ENCODE measurements around the gene NIBAN1. TPM values are rescaled to one million over a fixed set of nuclear protein-coding genes. Genes with fewer than 3 reads are reported as not detected.

Gene NIBAN1
- total and polyA plus RNA-seq, 3 donors from 2014 or later = 2.4 to 12.4 (median 4.0) TPM

GRCh38 chr1:184941735-184942134 is 32.6 kb downstream of the NIBAN1 start:
- DNase-seq = no peak
- TF ChIP-seq POLR2A (IDR thresholded peaks at IDR 0.05) = no peak
- no peak for TF ChIP-seq CTCF (IDR thresholded peaks at IDR 0.05)
- Histone ChIP-seq H3K27ac (no peak overlapping the region), H3K4me1 (no peaks in the 10 kb centered on the region), H3K9me3 (no peaks in the 10 kb centered on the region), H3K4me3 (no peak overlapping the region), H3K27me3 (no peaks in the 10 kb centered on the region), H3K36me3 (ENCODE audit: low read depth, missing control alignments) (no peaks in the 10 kb centered on the region)
- intact Hi-C loops (cut with DNase I; ENCODE audit: low total_unique reads) = no loop called here
- WGBS, 2 donors = 78 to 85% methylated on average over 3 of the region's 3 CpGs

- no peaks in the 10 kb centered on the region for H3K4me1 ChIP-seq
- 86 to 96% methylated on average over 2 of the region's 2 CpGs for WGBS, 2 donors
- intact Hi-C loops (cut with DNase I; ENCODE audit: low total_unique reads) = no loop called here
Measured at GRCh38 chr1:184941410-184941733, 32.9 kb downstream of the NIBAN1 start.

GRCh38 chr1:184940694-184941409 is 33.5 kb downstream of the NIBAN1 start:
- intact Hi-C loops (cut with DNase I; ENCODE audit: low total_unique reads) = no loop called here
- TF ChIP-seq POLR2A (IDR thresholded peaks at IDR 0.05) (no peak), CTCF (IDR thresholded peaks at IDR 0.05) (no peak)
- Histone ChIP-seq H3K27me3 (no peaks in the 10 kb centered on the region), H3K27ac (no peak overlapping the region), H3K4me3 (no peak overlapping the region), H3K4me1 (no peaks in the 10 kb centered on the region), H3K36me3 (ENCODE audit: low read depth, missing control alignments) (no peaks in the 10 kb centered on the region), H3K9me3 (no peaks in the 10 kb centered on the region)
- DNase-seq = no peak
- 94 to 96% methylated on average over 8 of the region's 8 CpGs for WGBS, 2 donors

More at GRCh38 chr1:184941410-184941733, 32.9 kb downstream of the NIBAN1 start:
- H3K27ac ChIP-seq = no peak overlapping the region
- DNase-seq = no peak
- H3K27me3 ChIP-seq = no peaks in the 10 kb centered on the region
- H3K36me3 ChIP-seq (ENCODE audit: low read depth, missing control alignments) = no peaks in the 10 kb centered on the region
- H3K9me3 ChIP-seq = no peaks in the 10 kb centered on the region
- no peak overlapping the region for H3K4me3 ChIP-seq
- no peak for TF ChIP-seq CTCF (IDR thresholded peaks at IDR 0.05)
- TF ChIP-seq POLR2A (IDR thresholded peaks at IDR 0.05) = no peak

GRCh38 chr1:184940226-184940625 is 34.1 kb downstream of the NIBAN1 start:
- no peaks in the 10 kb centered on the region for H3K27me3 ChIP-seq
- no peaks in the 10 kb centered on the region for H3K4me1 ChIP-seq
- no peak overlapping the region for H3K27ac ChIP-seq
- TF ChIP-seq CTCF (IDR thresholded peaks at IDR 0.05) = no peak
- TF ChIP-seq POLR2A (IDR thresholded peaks at IDR 0.05) = no peak
- DNase-seq = no peak
- WGBS, 2 donors = 94 to 97% methylated on average over 2 of the region's 2 CpGs
- no peaks in the 10 kb centered on the region for H3K9me3 ChIP-seq
- H3K4me3 ChIP-seq = no peak overlapping the region
- H3K36me3 ChIP-seq (ENCODE audit: low read depth, missing control alignments) = no peaks in the 10 kb centered on the region
- intact Hi-C loops (cut with DNase I; ENCODE audit: low total_unique reads) = no loop called here

- no peaks in the 10 kb centered on the region for H3K9me3 ChIP-seq
- no peak for DNase-seq
- intact Hi-C loops (cut with DNase I; ENCODE audit: low total_unique reads) = no loop called here
- no peak overlapping the region for H3K27ac ChIP-seq
- H3K27me3 ChIP-seq = no peaks in the 10 kb centered on the region
- no peaks in the 10 kb centered on the region for H3K4me1 ChIP-seq
- no peak for TF ChIP-seq CTCF (IDR thresholded peaks at IDR 0.05)
- no peak for TF ChIP-seq POLR2A (IDR thresholded peaks at IDR 0.05)
- no peak overlapping the region for H3K4me3 ChIP-seq
- no peaks in the 10 kb centered on the region for H3K36me3 ChIP-seq (ENCODE audit: low read depth, missing control alignments)
- WGBS, 2 donors = 76 to 84% methylated on average over 4 of the region's 4 CpGs
Measured at GRCh38 chr1:184937729-184938128, 36.6 kb downstream of the NIBAN1 start.

Measured in testis (tissue), 3 donors.